Measurements from ENCODE around the gene TMEM218. TPM values are rescaled to one million over a fixed set of nuclear protein-coding genes. Genes with fewer than 3 reads are reported as not detected.

TMEM218 gene
- total RNA-seq, 1 experiment from 2014 or later: 17.9 TPM

GRCh38 chr11:125064070-125064469 lies 47.4 kb downstream of the TMEM218 start:
- intact Hi-C loops (cut with micrococcal nuclease): no loop called here
- Histone ChIP-seq H2AFZ (ENCODE audit: low read depth, low read length, poor library complexity, severe bottlenecking) (no peak overlapping the region), H3K27me3 (ENCODE audit: insufficient read depth, low read length) (no peaks in the 10 kb centered on the region), H3K4me3 (replicated peaks in 1 of 2; ENCODE audit: low read depth in 1 of 2, low read length in 2 of 2) (no peak overlapping the region), H3K27ac (ENCODE audit: low read depth, low read length) (no peak overlapping the region), H3K4me2 (ENCODE audit: low read length) (peak overlapping the region; percentile 97), H3K36me3 (ENCODE audit: control insufficient read depth in 1 of 2, insufficient read depth in 2 of 2, low read length in 2 of 2) (no peaks in the 10 kb centered on the region), H4K20me1 (ENCODE audit: insufficient read depth) (no peaks in the 10 kb centered on the region), H3K9me3 (ENCODE audit: control insufficient read depth in 1 of 2, insufficient read depth in 1 of 2, low read depth in 1 of 2, low read length in 2 of 2) (no peaks in the 10 kb centered on the region), H3K79me2 (ENCODE audit: insufficient read depth, low read length) (no peaks in the 10 kb centered on the region), H3K9me2 (ENCODE audit: insufficient read depth) (no peaks in the 10 kb centered on the region), H3K4me1 (ENCODE audit: control insufficient read depth in 1 of 2, insufficient read depth in 2 of 2, low read length in 2 of 2) (peaks cover 0 to 29% of the 10 kb centered on the region in 2 experiments; a peak in 2 of 4 replicates), H3K9ac (ENCODE audit: low read length) (no peak overlapping the region)
- ChIA-PET POLR2A (no interaction called here), CTCF (interaction anchor here (0.8 kb wide), 1 partner anchor 48 kb away, joined by 3 read pairs; no protein-coding TSS in a partner anchor), RAD21 (ENCODE audit: low non-redundant PET in 1 of 2, low total read pairs in 2 of 2, uncharacterized antibody in 2 of 2, unreplicated experiment in 2 of 2) (no interaction called here)
- DNase-seq (ENCODE audit: low read depth, low spot score): no peak
- TF ChIP-seq CEBPB (IDR thresholded peaks at IDR 0.05; ENCODE audit: low read depth) (no peak), SRF (IDR thresholded peaks at IDR 0.05; ENCODE audit: low read depth) (no peak), SIN3A (IDR thresholded peaks at IDR 0.05; ENCODE audit: low read depth) (no peak), YY1 (IDR thresholded peaks at IDR 0.05; ENCODE audit: extremely low read depth, insufficient replicate concordance, low read depth, low read length) (no peak), EZH2phosphoT487 (IDR thresholded peaks at IDR 0.05; ENCODE audit: borderline replicate concordance) (no peak), ELF1 (IDR thresholded peaks at IDR 0.05; ENCODE audit: borderline replicate concordance, low read depth) (no peak), POLR2A (IDR thresholded peaks at IDR 0.05; ENCODE audit: borderline replicate concordance, extremely low read depth, insufficient read depth, insufficient read length) (no peak), TCF7L2 (IDR thresholded peaks at IDR 0.05; ENCODE audit: borderline replicate concordance, extremely low read depth, insufficient read depth, insufficient read length) (no peak), CBX3 (IDR thresholded peaks at IDR 0.05; ENCODE audit: low read depth) (no peak), MAX (IDR thresholded peaks at IDR 0.05) (no peak), EGR1 (IDR thresholded peaks at IDR 0.05; ENCODE audit: low read depth) (no peak), ZFX (IDR thresholded peaks at IDR 0.05) (no peak), EZH2 (IDR thresholded peaks at IDR 0.05) (no peak), SP1 (IDR thresholded peaks at IDR 0.05; ENCODE audit: low read depth) (no peak), ZNF274 (IDR thresholded peaks at IDR 0.05; ENCODE audit: low read depth, low read length) (no peak), ATF3 (IDR thresholded peaks at IDR 0.05) (no peak), REST (IDR thresholded peaks at IDR 0.05; ENCODE audit: low read depth) (no peak), CTCF (IDR thresholded peaks at IDR 0.05 in 2 of 3, conservative IDR thresholded peaks at IDR 0.05 in 1 of 3; ENCODE audit: borderline replicate concordance in 1 of 3, insufficient read depth in 1 of 3, low read depth in 2 of 3, low read length in 2 of 3) (no peak), RAD21 (IDR thresholded peaks at IDR 0.05; ENCODE audit: low read depth) (no peak), JUND (IDR thresholded peaks at IDR 0.05) (no peak)
- BruUV-seq (replicated peaks): no TSS peak
- no peak for ATAC-seq

All from HCT116 (cell line).